Thyroid gland (tissue), 4 donors: ENCODE measurements around the gene DNAJC17.

Experiments
- CTCF ChIP-seq, 6 experiments: fragments of 200-600 bp in 3 of 6; fragments of 450-650 bp in 3 of 6; sonication (generic) in 3 of 6; IDR thresholded peaks; one replicate each; pipeline ENCODE4 v1.5.1; 2016 to 2019; ENCODE audit warnings: antibody characterized with exemption in 6 of 6, mild to moderate bottlenecking in 2 of 6, inconsistent platforms in 1 of 6, moderate library complexity in 1 of 6
- POLR2A ChIP-seq, 2 donors: fragments of 450-650 bp; IDR thresholded peaks; one replicate each; pipeline ENCODE4 v1.6.1; 2017; ENCODE audit warnings: antibody characterized with exemption in 2 of 2, mild to moderate bottlenecking in 2 of 2, moderate library complexity in 1 of 2

- TF ChIP-seq CTCF (IDR thresholded peaks at IDR 0.05), result no peak
- TF ChIP-seq POLR2A (IDR thresholded peaks at IDR 0.05), result no peak
These were observed 37.8 kb downstream of the DNAJC17 start, which contains the start of gene C15orf62 for GRCh38 chr15:40769274-40770146.
